GM21717 (cell line): ENCODE data around the gene AGAP1.

Experiments
- ATAC-seq: cut with Tn5 transposase; IDR thresholded peaks from one replicate; pipeline ENCODE4 v1.9.1; 2021; ENCODE audit warnings: mild to moderate bottlenecking, moderate library complexity; ENCODE audit not compliant: unreplicated experiment

Gene AGAP1

DNA sequence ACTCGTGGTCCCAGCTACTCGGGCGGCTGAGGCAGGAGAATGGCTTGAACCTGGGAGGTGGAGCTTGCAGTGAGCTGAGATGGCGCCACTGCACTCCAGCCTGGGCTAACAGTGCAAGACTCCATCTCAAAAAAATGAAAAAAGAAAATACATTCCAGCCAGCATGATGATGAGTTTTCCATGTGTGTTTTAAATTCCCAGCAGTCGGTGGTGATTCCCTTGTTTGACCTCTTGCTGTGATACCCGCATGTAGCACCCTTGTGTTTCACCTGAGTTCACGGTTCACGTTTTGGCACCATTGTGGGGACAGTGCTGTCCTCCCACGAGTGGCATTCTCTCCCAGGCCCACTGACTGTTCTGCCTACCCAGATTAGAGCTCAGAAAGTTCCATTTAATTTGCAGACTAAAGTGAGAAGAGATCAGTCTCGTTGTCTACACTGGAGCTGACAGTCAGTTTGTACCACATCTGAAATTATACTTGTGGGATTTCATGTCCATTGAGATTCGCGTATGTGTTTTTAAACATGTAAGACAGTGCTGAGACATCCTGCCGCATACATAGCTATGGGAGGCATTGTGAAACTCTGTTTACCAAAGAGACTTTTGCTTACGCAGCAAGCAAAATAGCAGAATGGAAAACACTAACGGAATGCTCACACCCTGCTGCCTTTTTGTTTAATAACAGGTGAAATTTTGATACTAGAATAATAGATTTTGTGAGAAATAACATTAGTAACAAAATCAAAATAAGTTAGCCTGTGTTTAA lies 517.3 kb downstream of the AGAP1 start:
- ATAC-seq = no peak

DNA sequence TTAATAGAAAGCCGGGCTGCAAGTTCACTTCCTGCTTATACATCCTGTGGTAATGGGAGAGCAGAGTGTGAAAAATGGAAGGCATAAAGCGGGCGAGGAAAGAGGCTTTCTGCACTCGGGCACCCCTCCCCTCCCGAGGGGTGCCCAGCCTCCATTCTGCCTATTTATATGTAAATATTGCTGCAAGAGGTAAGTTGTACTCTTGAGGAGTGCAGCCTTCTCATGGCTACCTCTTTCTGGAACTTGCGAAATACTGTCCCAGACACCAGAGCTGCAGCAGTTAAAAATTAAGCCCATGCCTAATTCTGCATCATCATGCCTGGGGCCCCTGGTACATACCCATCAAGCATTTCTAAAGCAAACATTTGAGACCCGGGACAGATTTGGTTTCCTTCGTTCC lies 518.3 kb downstream of the AGAP1 start:
- ATAC-seq = no peak

DNA sequence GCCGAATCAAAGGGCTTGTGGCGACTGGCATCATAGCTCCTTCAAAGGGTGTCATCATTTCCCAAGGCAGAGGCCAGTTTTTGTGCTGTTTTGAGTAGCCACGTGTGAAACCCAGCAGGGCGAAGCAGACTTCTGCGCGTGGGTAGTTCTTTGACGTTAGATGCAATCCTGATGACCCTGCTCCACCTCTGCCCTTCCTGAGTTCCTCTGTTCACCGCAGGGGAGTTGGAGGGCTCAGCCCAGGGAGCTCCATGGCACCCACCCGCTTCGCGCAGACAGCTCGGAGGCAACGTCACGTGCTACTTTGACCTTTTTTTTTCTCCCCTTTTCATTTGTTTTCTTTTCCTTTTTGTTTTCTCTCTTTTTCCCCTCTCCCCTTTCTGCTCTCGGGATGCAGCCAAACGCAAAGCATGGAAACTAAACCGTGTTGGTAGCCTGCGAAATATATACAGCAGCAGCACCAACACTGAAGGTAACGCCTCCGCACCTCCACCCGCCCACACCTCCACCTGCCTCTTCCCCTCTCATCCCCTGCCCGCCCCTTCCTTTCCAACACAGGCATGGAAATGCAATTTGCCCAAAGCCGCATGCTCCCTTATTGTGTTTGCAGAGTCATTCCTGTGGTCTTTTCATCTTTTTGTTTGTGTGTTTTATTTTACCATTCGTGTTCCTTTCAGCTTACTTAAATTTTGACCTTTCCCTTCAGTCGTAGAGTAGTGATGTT lies 520.7 kb downstream of the AGAP1 start:
- ATAC-seq = no peak

DNA sequence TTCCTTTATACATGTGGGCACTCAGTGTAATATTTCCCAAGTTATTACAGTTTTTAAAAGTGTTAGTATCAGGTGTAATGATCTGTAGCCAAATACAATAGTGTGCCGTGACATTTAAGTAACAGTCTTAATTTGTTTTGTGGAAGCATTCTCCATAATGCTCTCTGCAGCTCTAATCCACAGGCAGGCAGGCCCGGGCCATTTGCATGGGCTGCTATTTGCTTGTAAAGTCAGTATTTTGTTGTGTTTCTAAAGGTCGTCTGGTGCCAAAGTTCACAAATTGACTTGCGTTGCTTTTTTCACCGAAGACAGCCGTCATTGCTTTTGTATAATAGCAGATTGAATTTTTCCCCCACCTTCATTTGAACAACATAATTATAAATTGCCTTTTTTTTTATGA lies 521.3 kb downstream of the AGAP1 start:
- no peak for ATAC-seq

- no peak for ATAC-seq
These were observed 522.7 kb downstream of the AGAP1 start for GRCh38 chr2:236016496-236016895.

GRCh38 chr2:236017446-236017845 lies 523.6 kb downstream of the AGAP1 start:
- ATAC-seq = no peak

DNA sequence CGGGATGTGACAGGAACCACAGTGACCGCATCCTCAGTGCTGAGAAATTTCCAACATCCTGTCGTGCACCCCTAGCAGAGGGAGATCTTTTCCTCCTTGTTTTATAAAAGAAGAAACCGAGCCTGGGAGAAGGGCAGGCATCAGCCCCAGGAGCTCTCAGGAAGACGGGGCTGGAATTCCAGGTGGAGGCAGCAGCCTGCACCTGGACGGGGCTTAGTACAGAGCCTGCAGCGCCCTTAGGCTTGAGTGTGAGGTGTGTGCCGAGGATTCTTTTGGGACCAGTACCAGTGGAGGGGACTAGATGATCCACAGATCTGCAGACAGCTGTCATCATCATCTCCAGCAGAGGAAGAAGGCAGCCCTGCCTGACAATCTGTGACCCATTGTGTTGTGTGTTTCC lies 525.6 kb downstream of the AGAP1 start:
- ATAC-seq = no peak

DNA sequence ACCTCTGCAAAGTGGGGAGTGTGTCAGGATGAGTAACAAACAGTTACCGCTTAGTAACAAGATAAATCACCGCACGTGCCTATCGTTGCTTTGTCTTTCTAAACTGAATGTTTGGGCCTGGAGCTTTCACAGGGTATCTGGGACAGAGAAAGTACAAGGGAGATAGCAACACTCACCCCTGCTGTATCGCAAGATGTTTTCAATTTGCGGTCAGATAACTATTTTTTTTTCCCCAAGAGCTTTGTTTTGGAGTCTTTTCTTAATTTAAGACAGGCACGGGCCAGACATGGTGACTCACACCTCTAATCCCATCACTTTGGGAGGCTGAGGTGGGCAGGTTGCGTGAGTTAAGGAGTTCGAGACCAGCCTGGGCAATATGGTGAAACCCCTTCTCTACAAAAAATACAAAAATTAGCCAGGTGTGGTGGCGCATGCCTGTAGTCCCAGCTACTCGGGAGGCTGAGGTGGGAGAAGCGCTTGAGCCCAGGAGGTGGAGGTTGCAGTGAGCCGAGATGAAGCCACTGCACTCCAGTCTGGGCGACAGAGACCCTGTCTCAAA lies 527.7 kb downstream of the AGAP1 start:
- no peak for ATAC-seq

DNA sequence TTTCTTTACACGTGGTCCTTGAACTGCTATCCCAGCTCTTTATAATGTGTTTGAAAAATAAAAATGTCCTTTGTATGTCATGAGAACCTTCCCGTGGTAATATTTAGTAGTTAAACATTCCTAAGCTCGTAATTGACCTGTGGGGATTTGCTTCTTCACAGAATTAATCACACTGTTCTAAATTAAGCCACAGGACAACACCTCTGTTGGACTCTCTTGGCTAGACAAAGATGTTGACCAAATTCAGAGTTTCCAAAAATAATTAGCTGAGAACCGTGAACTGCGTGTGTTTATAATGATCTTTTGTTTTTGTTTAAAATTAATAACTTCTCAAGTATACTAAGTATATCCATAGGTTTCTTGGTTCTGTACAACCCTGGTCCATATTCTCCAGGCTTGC lies 528.3 kb downstream of the AGAP1 start:
- ATAC-seq = no peak

GRCh38 chr2:236025892-236026291 lies 532.0 kb downstream of the AGAP1 start:
- no peak for ATAC-seq

DNA sequence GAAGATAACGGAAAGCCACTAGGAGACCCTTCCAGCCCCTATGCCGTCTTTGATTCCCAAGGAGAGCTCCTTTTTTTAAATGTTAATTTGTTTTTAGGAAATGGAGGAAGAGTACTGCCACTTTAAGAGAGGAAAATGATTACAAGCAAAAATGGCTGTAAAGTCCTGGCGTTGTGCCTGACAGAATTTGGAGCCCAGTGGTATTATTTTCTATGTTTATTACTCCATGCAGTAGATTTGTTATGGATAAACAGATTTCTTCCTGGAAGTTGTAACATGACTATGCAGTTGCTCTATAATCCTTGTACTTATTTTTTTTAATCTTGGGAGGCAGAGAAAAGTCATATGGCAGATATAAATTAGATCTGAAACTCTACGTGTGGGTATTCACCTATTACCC lies 533.0 kb downstream of the AGAP1 start:
- no peak for ATAC-seq

DNA sequence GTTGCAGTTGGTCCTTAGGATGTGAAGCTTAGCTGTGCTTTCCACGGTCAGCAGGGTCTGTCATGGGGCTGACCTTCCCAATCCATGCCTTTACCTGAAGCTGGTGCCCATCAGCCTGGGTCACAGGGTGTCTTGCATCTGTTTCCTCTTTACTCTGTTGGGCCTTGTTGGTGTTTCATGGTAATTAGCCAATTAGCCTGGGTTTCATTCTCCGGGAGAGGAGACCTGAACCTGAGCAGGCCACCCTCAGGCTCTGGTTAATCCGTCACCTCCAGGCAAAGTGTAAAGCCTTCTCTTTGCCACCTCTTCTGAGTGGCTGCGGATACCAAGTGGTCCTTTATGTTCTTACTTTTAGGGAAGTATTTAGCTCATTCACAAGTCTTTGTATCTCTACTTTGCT lies 534.2 kb downstream of the AGAP1 start:
- ATAC-seq = no peak

DNA sequence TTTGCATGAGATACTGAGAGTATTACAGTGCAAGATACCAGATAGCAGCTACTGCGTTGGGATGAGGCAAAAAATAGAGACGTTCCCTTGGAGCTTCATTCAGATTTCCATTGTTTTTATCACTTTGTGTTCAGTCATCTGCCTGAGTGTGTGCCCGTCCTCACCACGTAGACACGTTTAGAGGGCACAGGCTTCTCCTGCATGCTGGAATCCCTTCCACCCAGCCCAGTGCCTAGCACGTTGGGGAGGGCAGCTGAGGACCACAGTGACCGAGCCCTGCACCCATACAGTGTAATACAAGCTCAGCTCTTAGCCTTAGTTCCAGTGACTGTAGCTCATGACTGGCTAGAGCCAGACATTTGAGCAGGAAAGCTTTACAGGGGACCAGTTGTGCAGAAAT lies 539.6 kb downstream of the AGAP1 start:
- no peak for ATAC-seq

GRCh38 chr2:236034974-236035373 lies 541.1 kb downstream of the AGAP1 start:
- no peak for ATAC-seq

- no peak for ATAC-seq
These were observed 542.2 kb downstream of the AGAP1 start for GRCh38 chr2:236036045-236036444.

GRCh38 chr2:236038096-236038495 lies 544.3 kb downstream of the AGAP1 start:
- ATAC-seq = no peak

GRCh38 chr2:236040600-236041328 lies 546.9 kb downstream of the AGAP1 start:
- ATAC-seq = no peak

GRCh38 chr2:236041616-236042015 lies 547.8 kb downstream of the AGAP1 start:
- ATAC-seq = no peak

GRCh38 chr2:236042087-236042486 lies 548.2 kb downstream of the AGAP1 start:
- no peak for ATAC-seq

GRCh38 chr2:236044191-236044590 lies 550.3 kb downstream of the AGAP1 start:
- ATAC-seq = no peak
